ENCODE measurements around the gene NCKAP5.

Gene NCKAP5

DNA sequence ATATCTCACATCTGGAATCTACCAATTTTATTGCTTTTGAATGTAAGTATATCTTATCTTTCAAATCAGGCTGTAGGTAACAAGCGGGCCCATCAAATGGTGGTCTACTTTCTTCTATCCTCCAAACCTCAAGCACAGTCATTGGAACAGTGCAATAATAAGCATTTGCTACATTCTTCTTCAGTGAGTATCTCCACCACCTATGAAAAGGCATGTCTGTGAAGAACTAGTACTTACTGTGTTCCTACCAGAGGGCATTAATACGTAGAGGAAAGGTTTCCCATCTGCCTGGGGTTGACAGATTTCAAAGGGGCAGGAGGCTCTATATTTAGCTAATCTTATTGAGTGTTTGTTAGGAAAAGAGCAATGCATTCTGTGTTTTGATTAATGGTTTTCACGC is 411.1 kb downstream of the NCKAP5 start:
- in situ Hi-C loops (cut with MboI; ENCODE audit: low pct_unique_long_range_greater_than_20kb, low sequenced_read_pairs, unreplicated experiment) = loop anchor here (25.0 kb wide), 1 partner anchor 595 kb away; no protein-coding TSS in a partner anchor
- no peak for TF ChIP-seq CTCF (IDR thresholded peaks at IDR 0.05; ENCODE audit: extremely low read depth, insufficient read depth, missing control alignments)
- DNase-seq (ENCODE audit: low spot score) = no peak

DNA sequence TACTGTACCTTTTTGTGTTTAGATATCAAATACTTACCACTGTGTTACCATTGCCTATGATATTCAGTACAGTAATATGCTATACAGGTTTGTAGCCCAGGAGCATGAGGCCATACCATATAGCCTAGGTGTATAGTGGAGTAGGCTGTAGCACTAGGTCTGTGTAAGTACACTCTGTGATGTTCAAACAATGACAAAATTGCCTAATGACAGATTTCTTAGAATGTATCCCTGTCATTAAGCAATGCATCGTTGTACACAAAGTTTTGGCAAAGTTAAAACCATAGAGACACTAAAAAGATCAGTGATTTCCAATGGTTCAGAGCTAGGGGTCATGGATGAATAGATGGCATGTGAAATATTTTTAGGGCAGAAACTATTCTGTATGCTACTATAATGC is 415.5 kb downstream of the NCKAP5 start:
- TF ChIP-seq CTCF (IDR thresholded peaks at IDR 0.05; ENCODE audit: extremely low read depth, insufficient read depth, missing control alignments) = no peak
- in situ Hi-C loops (cut with MboI; ENCODE audit: low pct_unique_long_range_greater_than_20kb, low sequenced_read_pairs, unreplicated experiment) = loop anchor here (25.0 kb wide), 1 partner anchor 590 kb away; no protein-coding TSS in a partner anchor
- no peak for DNase-seq (ENCODE audit: low spot score)

DNA sequence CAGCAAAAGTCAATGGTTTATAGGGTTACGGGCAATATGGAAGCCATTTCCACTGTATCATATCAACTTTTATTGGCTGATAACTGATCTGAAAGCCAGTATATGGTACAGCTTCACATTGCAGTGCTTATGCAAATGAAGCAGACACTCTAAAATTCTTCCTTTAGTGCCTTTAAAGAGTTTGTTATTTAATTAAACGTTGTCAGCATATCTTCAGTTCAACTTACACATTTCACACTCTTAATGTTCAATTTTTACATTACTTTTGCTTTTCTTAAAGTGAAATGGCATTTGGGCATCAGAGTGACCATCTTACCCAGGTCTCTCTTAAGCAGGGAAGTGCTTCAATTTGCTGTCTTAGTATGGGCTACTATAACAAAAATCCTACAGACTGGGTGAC is 420.1 kb downstream of the NCKAP5 start:
- TF ChIP-seq CTCF (IDR thresholded peaks at IDR 0.05; ENCODE audit: extremely low read depth, insufficient read depth, missing control alignments) = no peak
- in situ Hi-C loops (cut with MboI; ENCODE audit: low pct_unique_long_range_greater_than_20kb, low sequenced_read_pairs, unreplicated experiment) = no loop called here
- DNase-seq (ENCODE audit: low spot score) = no peak

- in situ Hi-C loops (cut with MboI; ENCODE audit: low pct_unique_long_range_greater_than_20kb, low sequenced_read_pairs, unreplicated experiment) = no loop called here
- DNase-seq (ENCODE audit: low spot score) = no peak
- TF ChIP-seq CTCF (IDR thresholded peaks at IDR 0.05; ENCODE audit: extremely low read depth, insufficient read depth, missing control alignments) = no peak
Measured at GRCh38 chr2:133146893-133147292, 421.4 kb downstream of the NCKAP5 start.

GRCh38 chr2:133143645-133144044 is 424.6 kb downstream of the NCKAP5 start:
- no peak for TF ChIP-seq CTCF (IDR thresholded peaks at IDR 0.05; ENCODE audit: extremely low read depth, insufficient read depth, missing control alignments)
- in situ Hi-C loops (cut with MboI; ENCODE audit: low pct_unique_long_range_greater_than_20kb, low sequenced_read_pairs, unreplicated experiment) = no loop called here

GRCh38 chr2:133142087-133142486 is 426.2 kb downstream of the NCKAP5 start:
- in situ Hi-C loops (cut with MboI; ENCODE audit: low pct_unique_long_range_greater_than_20kb, low sequenced_read_pairs, unreplicated experiment) = no loop called here
- DNase-seq (ENCODE audit: low spot score) = no peak
- no peak for TF ChIP-seq CTCF (IDR thresholded peaks at IDR 0.05; ENCODE audit: extremely low read depth, insufficient read depth, missing control alignments)

More at GRCh38 chr2:133143645-133144044, 424.6 kb downstream of the NCKAP5 start:
- DNase-seq (ENCODE audit: low spot score) = no peak

GRCh38 chr2:133140620-133141019 is 427.6 kb downstream of the NCKAP5 start:
- no peak for TF ChIP-seq CTCF (IDR thresholded peaks at IDR 0.05; ENCODE audit: extremely low read depth, insufficient read depth, missing control alignments)
- in situ Hi-C loops (cut with MboI; ENCODE audit: low pct_unique_long_range_greater_than_20kb, low sequenced_read_pairs, unreplicated experiment) = no loop called here

More at GRCh38 chr2:133140620-133141019, 427.6 kb downstream of the NCKAP5 start:
- DNase-seq (ENCODE audit: low spot score) = no peak
